Liver (tissue), 3 donors: Measurements from ENCODE around the gene ARFGAP1.

Experiments
- GABPA ChIP-seq, 2 donors: IDR thresholded peaks in 1 of 2; conservative IDR thresholded peaks in 1 of 2; 2 replicates each; pipeline ENCODE4 v1.6.1; 2016; ENCODE audit warnings: antibody characterized with exemption in 2 of 2, mild to moderate bottlenecking in 1 of 2, moderate library complexity in 1 of 2
- JUND ChIP-seq, 2 donors: IDR thresholded peaks; 2 replicates each; pipeline ENCODE4 v1.6.1; 2016; ENCODE audit warnings: antibody characterized with exemption in 2 of 2
- RAD21 ChIP-seq, 2 donors: IDR thresholded peaks; 2 replicates each; pipeline ENCODE4 v1.6.1; 2016; ENCODE audit warnings: antibody characterized with exemption in 2 of 2, mild to moderate bottlenecking in 2 of 2
- TAF1 ChIP-seq: conservative IDR thresholded peaks from 2 replicates; pipeline ENCODE4 v1.6.1; 2016; ENCODE audit warnings: antibody characterized with exemption, mild to moderate bottlenecking
- YY1 ChIP-seq: IDR thresholded peaks from 2 replicates; pipeline ENCODE4 v1.6.1; 2016; ENCODE audit warnings: antibody characterized with exemption, mild to moderate bottlenecking
- TF ChIP-seq, protein P1 (sequence below): fragments of 150-350 bp; IDR thresholded peaks from 2 replicates; pipeline ENCODE4 v1.5.1; 2017; ENCODE audit warnings: improper control_type of control experiment, low read depth, low read length; ENCODE audit not compliant: missing input control
- donor health status: healthy.
- donor health status: healthy.

DNA sequence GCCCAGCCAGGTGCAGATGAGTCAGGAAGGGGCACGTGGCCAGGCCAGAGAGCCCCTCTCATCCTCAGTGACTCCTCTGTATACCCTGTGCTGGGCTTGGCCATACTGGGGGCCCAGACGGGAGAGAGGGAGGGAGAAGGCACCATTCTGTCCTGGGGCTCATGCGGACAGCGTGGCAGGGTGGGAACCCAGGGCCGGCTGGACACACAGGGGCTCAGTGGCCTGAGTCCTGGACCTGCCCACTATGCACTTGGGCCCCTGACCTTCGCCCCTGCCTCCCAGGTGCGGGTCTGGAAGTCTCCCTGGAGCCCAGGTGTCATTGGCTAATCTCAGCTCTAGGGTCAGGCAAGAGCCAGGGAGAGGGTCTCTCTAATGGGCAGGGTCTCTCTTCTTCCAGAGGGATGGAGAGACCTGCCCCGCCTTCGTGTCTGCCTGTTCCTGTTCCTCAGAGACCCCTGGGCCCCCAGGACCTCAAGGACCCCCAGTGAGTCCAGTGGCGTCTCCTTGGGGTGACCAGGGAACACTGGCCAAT lies 48.1 kb downstream of the ARFGAP1 start:
- TF ChIP-seq TAF1 (no peak), YY1 (no peak), GABPA (IDR thresholded peaks at IDR 0.05 in 1 of 2, conservative IDR thresholded peaks at IDR 0.05 in 1 of 2) (no peak), RAD21 (IDR thresholded peaks at IDR 0.05) (no peak), JUND (IDR thresholded peaks at IDR 0.05) (no peak)
- TF ChIP-seq, protein P1, sequence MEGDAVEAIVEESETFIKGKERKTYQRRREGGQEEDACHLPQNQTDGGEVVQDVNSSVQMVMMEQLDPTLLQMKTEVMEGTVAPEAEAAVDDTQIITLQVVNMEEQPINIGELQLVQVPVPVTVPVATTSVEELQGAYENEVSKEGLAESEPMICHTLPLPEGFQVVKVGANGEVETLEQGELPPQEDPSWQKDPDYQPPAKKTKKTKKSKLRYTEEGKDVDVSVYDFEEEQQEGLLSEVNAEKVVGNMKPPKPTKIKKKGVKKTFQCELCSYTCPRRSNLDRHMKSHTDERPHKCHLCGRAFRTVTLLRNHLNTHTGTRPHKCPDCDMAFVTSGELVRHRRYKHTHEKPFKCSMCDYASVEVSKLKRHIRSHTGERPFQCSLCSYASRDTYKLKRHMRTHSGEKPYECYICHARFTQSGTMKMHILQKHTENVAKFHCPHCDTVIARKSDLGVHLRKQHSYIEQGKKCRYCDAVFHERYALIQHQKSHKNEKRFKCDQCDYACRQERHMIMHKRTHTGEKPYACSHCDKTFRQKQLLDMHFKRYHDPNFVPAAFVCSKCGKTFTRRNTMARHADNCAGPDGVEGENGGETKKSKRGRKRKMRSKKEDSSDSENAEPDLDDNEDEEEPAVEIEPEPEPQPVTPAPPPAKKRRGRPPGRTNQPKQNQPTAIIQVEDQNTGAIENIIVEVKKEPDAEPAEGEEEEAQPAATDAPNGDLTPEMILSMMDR = no peak
